ENCODE data around the gene OTOGL.

Gene OTOGL

DNA sequence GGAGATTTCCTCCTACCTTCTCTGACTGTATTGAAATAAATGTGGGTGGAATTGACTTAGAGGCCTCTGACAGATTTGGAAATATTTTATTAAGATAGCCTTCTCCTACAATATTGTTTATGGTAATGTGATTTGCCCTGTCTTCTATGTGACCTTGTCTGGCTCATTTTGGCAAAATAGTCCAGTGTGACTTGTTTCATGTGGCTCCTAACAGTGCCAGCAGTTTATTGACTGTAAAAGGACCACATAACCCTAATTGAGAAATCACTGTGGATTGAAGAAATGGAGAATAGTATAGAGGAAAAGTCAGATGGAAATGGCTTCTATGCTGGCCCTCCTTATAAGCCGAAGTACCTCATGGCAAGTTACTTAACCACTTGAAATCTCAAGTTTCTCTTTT is 173.8 kb downstream of the OTOGL start:
- Histone ChIP-seq H2AFZ (ENCODE audit: low read depth, low read length) (no peak overlapping the region), H3K4me2 (ENCODE audit: low read length, poor library complexity, severe bottlenecking) (no peak overlapping the region), H4K8ac (ENCODE audit: low read length) (no peak overlapping the region), H3K14ac (ENCODE audit: low read length in 2 of 2) (no peak overlapping the region), H2BK5ac (ENCODE audit: low read depth, low read length, poor library complexity, severe bottlenecking) (no peak overlapping the region), H3K23ac (ENCODE audit: low read length in 2 of 2) (no peak overlapping the region), H3K18ac (ENCODE audit: low read depth in 1 of 2, low read length in 2 of 2) (no peak overlapping the region), H3K27ac (ENCODE audit: low read length, poor library complexity, severe bottlenecking) (no peak overlapping the region), H2BK12ac (ENCODE audit: low read length in 2 of 2) (no peak overlapping the region), H3K4me3 (ENCODE audit: insufficient read depth in 1 of 2, low read depth in 1 of 2, low read length in 2 of 2) (no peak overlapping the region), H3K4me1 (ENCODE audit: control insufficient read depth, insufficient read depth, low read depth, low read length) (peaks cover 2% of the 10 kb centered on the region), H4K91ac (ENCODE audit: low read length) (no peak overlapping the region), H3K27me3 (ENCODE audit: control insufficient read depth in 1 of 2, insufficient read depth in 1 of 2, low read length in 2 of 2) (no peaks in the 10 kb centered on the region), H3K9me3 (ENCODE audit: control insufficient read depth, low read length) (no peaks in the 10 kb centered on the region), H2BK120ac (ENCODE audit: low read depth, low read length) (no peak overlapping the region), H3K9ac (ENCODE audit: low read length) (no peak overlapping the region), H3K79me1 (replicated peaks; ENCODE audit: low read length, poor library complexity, severe bottlenecking) (no peaks in the 10 kb centered on the region), H3K36me3 (ENCODE audit: control insufficient read depth in 1 of 2, insufficient read depth in 2 of 2, low read depth in 1 of 2, low read length in 2 of 2) (no peaks in the 10 kb centered on the region), H2BK15ac (ENCODE audit: low read depth, poor library complexity, severe bottlenecking) (no peak overlapping the region), H3K4ac (ENCODE audit: low read depth in 1 of 2, low read length in 2 of 2) (no peak overlapping the region), H2AK5ac (ENCODE audit: low read length, severe bottlenecking) (no peak overlapping the region)
- no peak for DNase-seq
- no CpG with 5 or more reads among the region's 1 CpG for WGBS

DNA sequence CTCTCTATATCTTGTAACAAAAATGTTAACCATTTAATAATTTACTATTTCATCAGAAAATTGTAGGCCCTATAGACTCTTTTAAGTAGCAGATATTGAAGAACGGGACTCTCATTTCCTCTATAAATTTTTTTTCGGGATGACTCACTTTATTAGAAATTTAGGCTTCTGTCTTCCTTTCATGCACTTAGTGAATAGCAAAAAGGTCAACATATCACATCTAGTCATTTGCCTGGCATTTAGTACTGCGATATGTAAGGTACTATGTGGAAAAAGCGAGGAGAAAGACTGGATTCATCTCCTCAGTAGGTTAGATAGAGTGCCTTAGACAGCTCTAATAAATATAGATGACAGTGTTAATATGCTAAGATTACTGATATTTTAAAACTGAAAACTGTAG is 178.4 kb downstream of the OTOGL start:
- Histone ChIP-seq H2BK5ac (ENCODE audit: low read depth, low read length, poor library complexity, severe bottlenecking) (no peak overlapping the region), H3K36me3 (ENCODE audit: control insufficient read depth in 1 of 2, insufficient read depth in 2 of 2, low read depth in 1 of 2, low read length in 2 of 2) (no peaks in the 10 kb centered on the region), H3K23ac (ENCODE audit: low read length in 2 of 2) (no peak overlapping the region), H3K4ac (ENCODE audit: low read depth in 1 of 2, low read length in 2 of 2) (no peak overlapping the region), H3K4me2 (ENCODE audit: low read length, poor library complexity, severe bottlenecking) (no peak overlapping the region), H2AFZ (ENCODE audit: low read depth, low read length) (no peak overlapping the region), H4K91ac (ENCODE audit: low read length) (no peak overlapping the region), H3K4me3 (ENCODE audit: insufficient read depth in 1 of 2, low read depth in 1 of 2, low read length in 2 of 2) (no peak overlapping the region), H3K14ac (ENCODE audit: low read length in 2 of 2) (no peak overlapping the region), H2BK120ac (ENCODE audit: low read depth, low read length) (no peak overlapping the region), H3K9ac (ENCODE audit: low read length) (no peak overlapping the region), H2BK15ac (ENCODE audit: low read depth, poor library complexity, severe bottlenecking) (no peak overlapping the region), H3K4me1 (ENCODE audit: control insufficient read depth, insufficient read depth, low read depth, low read length) (no peaks in the 10 kb centered on the region), H4K8ac (ENCODE audit: low read length) (no peak overlapping the region), H2BK12ac (ENCODE audit: low read length in 2 of 2) (no peak overlapping the region), H2AK5ac (ENCODE audit: low read length, severe bottlenecking) (no peak overlapping the region), H3K9me3 (ENCODE audit: control insufficient read depth, low read length) (peaks cover 12% of the 10 kb centered on the region), H3K27me3 (ENCODE audit: control insufficient read depth in 1 of 2, insufficient read depth in 1 of 2, low read length in 2 of 2) (no peaks in the 10 kb centered on the region), H3K79me1 (replicated peaks; ENCODE audit: low read length, poor library complexity, severe bottlenecking) (no peaks in the 10 kb centered on the region), H3K27ac (ENCODE audit: low read length, poor library complexity, severe bottlenecking) (no peak overlapping the region), H3K18ac (ENCODE audit: low read depth in 1 of 2, low read length in 2 of 2) (no peak overlapping the region)
- WGBS, result 100% methylated on average over 4 of the region's 4 CpGs
- no peak for DNase-seq

DNA sequence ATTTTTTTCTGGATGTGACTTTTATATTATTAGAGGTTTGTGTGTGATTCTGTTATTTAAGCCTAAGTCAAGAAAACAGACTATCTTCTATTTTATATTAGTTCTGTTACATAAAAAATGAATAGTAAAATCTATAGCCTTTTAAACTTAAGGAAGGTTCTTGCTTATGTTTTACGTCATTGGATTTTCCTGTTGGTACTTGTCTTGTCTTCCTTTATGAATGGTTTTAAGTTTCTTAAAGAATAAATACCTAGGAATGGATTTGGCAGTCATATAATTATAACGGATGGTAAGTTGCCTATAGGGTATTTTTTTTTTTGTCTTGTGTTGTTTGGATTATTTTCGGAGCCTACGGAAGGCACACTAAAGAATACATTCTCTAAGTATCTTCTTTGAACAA is 182.9 kb downstream of the OTOGL start:
- no peaks in the 10 kb centered on the region for H3K4me1 ChIP-seq (ENCODE audit: control insufficient read depth, insufficient read depth, low read depth, low read length)
- H3K4me2 ChIP-seq (ENCODE audit: low read length, poor library complexity, severe bottlenecking), result no peak overlapping the region
- H3K27ac ChIP-seq (ENCODE audit: low read length, poor library complexity, severe bottlenecking), result no peak overlapping the region
- H3K9me3 ChIP-seq (ENCODE audit: control insufficient read depth, low read length), result peaks cover 12% of the 10 kb centered on the region
- no peak overlapping the region for H3K14ac ChIP-seq (ENCODE audit: low read length in 2 of 2)
- no peak overlapping the region for H2BK120ac ChIP-seq (ENCODE audit: low read depth, low read length)
- no peaks in the 10 kb centered on the region for H3K27me3 ChIP-seq (ENCODE audit: control insufficient read depth in 1 of 2, insufficient read depth in 1 of 2, low read length in 2 of 2)
- H4K91ac ChIP-seq (ENCODE audit: low read length), result no peak overlapping the region
- H3K4me3 ChIP-seq (ENCODE audit: insufficient read depth in 1 of 2, low read depth in 1 of 2, low read length in 2 of 2), result no peak overlapping the region
- no peak overlapping the region for H3K4ac ChIP-seq (ENCODE audit: low read depth in 1 of 2, low read length in 2 of 2)
- H2BK12ac ChIP-seq (ENCODE audit: low read length in 2 of 2), result no peak overlapping the region
- H3K79me1 ChIP-seq (replicated peaks; ENCODE audit: low read length, poor library complexity, severe bottlenecking), result no peaks in the 10 kb centered on the region
- WGBS, result 97% methylated on average over 2 of the region's 4 CpGs
- no peak overlapping the region for H2AK5ac ChIP-seq (ENCODE audit: low read length, severe bottlenecking)
- no peak overlapping the region for H2BK5ac ChIP-seq (ENCODE audit: low read depth, low read length, poor library complexity, severe bottlenecking)
- DNase-seq, result no peak
- no peak overlapping the region for H3K9ac ChIP-seq (ENCODE audit: low read length)
- H3K18ac ChIP-seq (ENCODE audit: low read depth in 1 of 2, low read length in 2 of 2), result no peak overlapping the region
- no peak overlapping the region for H2BK15ac ChIP-seq (ENCODE audit: low read depth, poor library complexity, severe bottlenecking)
- no peaks in the 10 kb centered on the region for H3K36me3 ChIP-seq (ENCODE audit: control insufficient read depth in 1 of 2, insufficient read depth in 2 of 2, low read depth in 1 of 2, low read length in 2 of 2)
- H3K23ac ChIP-seq (ENCODE audit: low read length in 2 of 2), result no peak overlapping the region
- H4K8ac ChIP-seq (ENCODE audit: low read length), result no peak overlapping the region
- H2AFZ ChIP-seq (ENCODE audit: low read depth, low read length), result no peak overlapping the region

DNA sequence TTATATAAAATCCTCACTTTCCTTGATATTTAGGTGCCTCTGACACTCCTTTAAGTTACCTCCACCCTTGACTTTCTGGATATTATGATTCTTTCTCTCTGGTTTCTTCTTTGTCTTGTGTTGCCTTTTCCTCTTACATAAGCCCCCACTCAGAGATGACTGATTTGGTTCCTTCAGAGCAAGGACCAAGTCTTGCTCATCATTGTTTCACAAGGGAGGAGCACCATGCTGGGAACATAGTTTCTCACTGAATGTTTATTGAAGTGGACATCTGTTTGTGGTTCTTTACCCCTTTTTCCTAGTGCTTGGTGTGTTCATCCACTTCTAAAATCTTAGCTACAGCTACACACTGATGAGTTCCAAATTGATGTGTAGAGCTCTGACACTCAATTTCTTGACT is 183.4 kb downstream of the OTOGL start:
- H3K9me3 ChIP-seq (ENCODE audit: control insufficient read depth, low read length), result peaks cover 12% of the 10 kb centered on the region

More for the DNA sequence above, 183.4 kb downstream of the OTOGL start:
- H3K36me3 ChIP-seq (ENCODE audit: control insufficient read depth in 1 of 2, insufficient read depth in 2 of 2, low read depth in 1 of 2, low read length in 2 of 2), result no peaks in the 10 kb centered on the region
- no peak overlapping the region for H3K27ac ChIP-seq (ENCODE audit: low read length, poor library complexity, severe bottlenecking)
- no peak overlapping the region for H3K4me3 ChIP-seq (ENCODE audit: insufficient read depth in 1 of 2, low read depth in 1 of 2, low read length in 2 of 2)
- no peak overlapping the region for H4K8ac ChIP-seq (ENCODE audit: low read length)
- DNase-seq, result peak; percentile 14
- no peaks in the 10 kb centered on the region for H3K4me1 ChIP-seq (ENCODE audit: control insufficient read depth, insufficient read depth, low read depth, low read length)
- H3K9ac ChIP-seq (ENCODE audit: low read length), result no peak overlapping the region
- H4K91ac ChIP-seq (ENCODE audit: low read length), result no peak overlapping the region
- no peak overlapping the region for H3K4me2 ChIP-seq (ENCODE audit: low read length, poor library complexity, severe bottlenecking)
- H3K23ac ChIP-seq (ENCODE audit: low read length in 2 of 2), result no peak overlapping the region
- no peak overlapping the region for H2BK12ac ChIP-seq (ENCODE audit: low read length in 2 of 2)
- H2AK5ac ChIP-seq (ENCODE audit: low read length, severe bottlenecking), result no peak overlapping the region
- no peak overlapping the region for H2AFZ ChIP-seq (ENCODE audit: low read depth, low read length)
- no peak overlapping the region for H3K4ac ChIP-seq (ENCODE audit: low read depth in 1 of 2, low read length in 2 of 2)
- no peak overlapping the region for H2BK5ac ChIP-seq (ENCODE audit: low read depth, low read length, poor library complexity, severe bottlenecking)
- H2BK15ac ChIP-seq (ENCODE audit: low read depth, poor library complexity, severe bottlenecking), result no peak overlapping the region
- no peak overlapping the region for H2BK120ac ChIP-seq (ENCODE audit: low read depth, low read length)
- no peaks in the 10 kb centered on the region for H3K27me3 ChIP-seq (ENCODE audit: control insufficient read depth in 1 of 2, insufficient read depth in 1 of 2, low read length in 2 of 2)
- no peaks in the 10 kb centered on the region for H3K79me1 ChIP-seq (replicated peaks; ENCODE audit: low read length, poor library complexity, severe bottlenecking)
- H3K18ac ChIP-seq (ENCODE audit: low read depth in 1 of 2, low read length in 2 of 2), result no peak overlapping the region
- no peak overlapping the region for H3K14ac ChIP-seq (ENCODE audit: low read length in 2 of 2)
